Spleen (tissue), 7 donors: Measurements from ENCODE around the gene OSBPL10.
"Not testable (repeated sequence)": the region's sequence is repeated elsewhere in the genome, so short reads cannot be mapped to it uniquely, and the experiment has no call there.

Source experiments
- CTCF ChIP-seq, 11 experiments: fragments of 200-600 bp in 7 of 11; fragments of 450-650 bp in 4 of 11; sonication (generic) in 4 of 11; IDR thresholded peaks in 8 of 11; conservative IDR thresholded peaks in 3 of 11; 1 replicate in 7 of 11; 2 replicates in 4 of 11; pipeline versions ENCODE4 v1.4.0 to v1.8.0; 2016 to 2021; ENCODE audit warnings: antibody characterized with exemption in 11 of 11, inconsistent platforms in 4 of 11, mild to moderate bottlenecking in 1 of 11
- POLR2A ChIP-seq, 3 donors: fragments of 450-650 bp; IDR thresholded peaks; one replicate each; pipeline ENCODE4 v1.5.1; 2017; ENCODE audit warnings: antibody characterized with exemption in 3 of 3, mild to moderate bottlenecking in 1 of 3
- POLR2AphosphoS5 ChIP-seq, 3 donors: sonication (generic); formaldehyde crosslinking; IDR thresholded peaks; one replicate each; pipeline ENCODE4 v1.5.1; 2017; ENCODE audit warnings: antibody characterized with exemption in 3 of 3
- donor health status: DM: no; HTN: no; CAD: no; lungs with moderate emphysema.
- donor health status: DM: no; HTN: no; CAD: no.
- donor health status: DM: no; HTN: no; CAD: no.

- TF ChIP-seq CTCF (IDR thresholded peaks at IDR 0.05 in 8 of 11, conservative IDR thresholded peaks at IDR 0.05 in 3 of 11); POLR2AphosphoS5 (IDR thresholded peaks at IDR 0.05); POLR2A (IDR thresholded peaks at IDR 0.05): not testable (repeated sequence)
Observed at GRCh38 chr3:32010699-32011098, 29.6 kb upstream of the OSBPL10 start.
